HG03103 (cell line): ENCODE data around the gene DCBLD2.
"Not testable (repeated sequence)": the region's sequence is repeated elsewhere in the genome, so short reads cannot be mapped to it uniquely, and the experiment has no call there.

ENCODE experiments used
- ATAC-seq: cut with Tn5 transposase; IDR thresholded peaks from one replicate; pipeline ENCODE4 v1.9.1; 2021; ENCODE audit warnings: low read depth; ENCODE audit not compliant: unreplicated experiment

The DCBLD2 gene

DNA sequence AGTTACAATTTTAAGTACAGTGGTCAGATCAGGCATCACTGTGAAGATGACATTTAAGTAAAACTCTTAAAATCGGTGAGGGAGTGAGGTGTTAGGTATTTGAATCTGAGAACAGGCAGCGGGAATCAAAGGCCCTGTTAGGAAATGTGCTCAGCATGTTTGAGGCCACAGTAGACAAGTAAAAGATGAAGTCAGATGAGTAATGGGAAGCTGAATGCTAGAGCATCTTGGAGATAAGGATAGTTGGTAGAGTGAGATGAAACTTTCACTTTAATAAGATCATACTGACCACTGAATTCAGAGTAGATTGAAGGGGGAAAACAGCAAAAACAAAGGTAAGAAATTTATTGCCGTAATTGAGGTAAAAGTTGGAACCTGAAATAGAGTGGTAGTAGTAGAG, 61.6 kb downstream of the DCBLD2 start:
- ATAC-seq: no peak

DNA sequence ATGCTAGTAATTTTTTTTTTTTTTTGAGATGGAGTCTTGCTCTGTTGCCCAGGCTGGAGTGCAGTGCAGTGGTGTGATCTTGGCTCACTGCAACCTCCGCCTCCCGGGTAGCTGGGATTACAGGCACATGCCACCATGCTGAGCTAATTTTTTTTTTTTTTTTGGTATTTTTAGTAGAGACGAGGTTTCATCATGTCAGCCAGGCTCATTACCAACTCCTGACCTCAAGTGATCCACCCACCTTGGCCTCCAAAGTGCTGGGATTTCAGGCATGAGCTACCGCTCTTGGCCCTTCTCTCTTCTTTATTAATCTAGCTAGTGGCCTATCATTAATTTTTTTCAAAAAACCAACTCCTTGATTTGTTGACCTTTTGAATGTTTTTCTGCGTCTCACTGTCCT, 70.4 kb downstream of the DCBLD2 start:
- ATAC-seq: not testable (repeated sequence)

DNA sequence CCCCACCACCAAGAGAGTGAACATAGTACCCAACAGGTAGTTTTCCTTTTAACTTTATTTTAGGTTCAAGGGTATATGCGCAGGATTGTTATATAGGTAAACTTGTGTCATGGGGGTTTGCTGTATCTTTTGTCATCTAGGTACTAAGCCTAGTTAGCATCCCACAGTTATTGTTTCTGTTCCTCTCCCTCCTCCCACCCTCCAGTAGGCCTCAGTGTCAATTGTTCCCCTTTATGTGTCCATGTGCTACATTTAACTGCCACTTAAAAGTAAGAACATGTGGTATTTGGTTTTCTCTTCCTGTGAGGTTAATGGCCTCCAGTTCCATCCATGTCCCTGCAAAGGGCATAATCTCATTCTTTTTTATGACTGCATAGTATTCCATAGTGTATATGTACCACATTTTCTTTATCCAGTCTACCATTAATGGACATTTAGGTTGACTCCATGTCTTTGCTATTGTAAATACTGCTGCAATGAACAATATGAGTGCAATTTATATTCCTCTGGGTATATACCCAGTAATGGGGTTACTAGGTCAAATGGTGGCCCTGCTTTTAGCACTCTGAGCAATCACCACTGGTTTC, 72.2 kb downstream of the DCBLD2 start:
- no peak for ATAC-seq

DNA sequence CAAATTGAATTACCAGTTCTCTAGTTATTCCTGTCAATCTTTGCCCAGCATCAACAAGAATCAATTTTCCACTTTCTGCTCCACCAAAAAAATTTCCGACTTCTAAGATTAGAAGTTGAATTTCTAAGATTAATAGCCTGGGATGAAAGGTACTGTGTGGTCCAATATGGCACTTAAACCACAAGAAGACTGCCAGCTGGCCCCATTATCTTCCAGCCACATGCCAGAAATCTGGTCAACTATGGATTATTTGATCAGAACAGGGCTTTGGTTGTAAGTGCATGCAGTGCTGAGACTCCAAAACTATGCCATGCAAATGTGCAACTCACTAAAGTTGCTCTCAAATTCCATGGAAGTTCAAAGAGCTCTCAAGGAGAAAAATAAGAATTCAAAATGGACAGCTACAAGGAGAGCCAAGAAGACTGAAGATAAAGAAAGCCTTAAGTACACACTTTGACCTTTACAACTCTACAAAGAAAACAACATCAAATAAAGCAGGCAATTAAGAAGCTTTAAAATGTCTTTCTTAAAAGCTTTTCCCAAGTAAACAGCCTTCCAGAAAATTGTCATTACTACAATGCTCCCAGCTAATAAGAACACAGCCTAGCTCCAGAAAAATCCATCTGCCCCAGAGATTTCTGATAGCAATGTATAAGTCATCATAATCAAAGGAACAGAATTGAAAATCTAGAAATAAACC, 74.1 kb downstream of the DCBLD2 start:
- ATAC-seq: no peak

DNA sequence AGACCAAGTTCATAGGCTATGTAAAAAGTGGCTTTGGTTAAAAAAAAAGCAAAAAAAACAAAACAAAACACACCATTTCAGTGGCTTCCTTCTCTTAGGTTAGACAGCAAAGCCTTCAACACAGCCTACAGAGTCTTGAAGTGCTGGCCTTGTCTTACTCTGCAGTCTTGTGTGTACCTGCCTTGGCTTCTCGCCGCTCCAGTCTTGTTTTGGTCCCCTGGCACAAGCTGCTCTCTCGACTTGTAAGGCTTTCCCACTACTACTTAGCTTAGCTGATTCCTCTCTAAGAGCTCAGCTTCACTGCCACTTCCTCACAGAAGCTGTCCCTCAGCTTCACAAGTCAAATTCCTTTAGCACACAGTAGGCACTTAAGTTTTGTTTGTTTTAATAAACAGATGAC, 75.4 kb downstream of the DCBLD2 start:
- ATAC-seq: no peak

DNA sequence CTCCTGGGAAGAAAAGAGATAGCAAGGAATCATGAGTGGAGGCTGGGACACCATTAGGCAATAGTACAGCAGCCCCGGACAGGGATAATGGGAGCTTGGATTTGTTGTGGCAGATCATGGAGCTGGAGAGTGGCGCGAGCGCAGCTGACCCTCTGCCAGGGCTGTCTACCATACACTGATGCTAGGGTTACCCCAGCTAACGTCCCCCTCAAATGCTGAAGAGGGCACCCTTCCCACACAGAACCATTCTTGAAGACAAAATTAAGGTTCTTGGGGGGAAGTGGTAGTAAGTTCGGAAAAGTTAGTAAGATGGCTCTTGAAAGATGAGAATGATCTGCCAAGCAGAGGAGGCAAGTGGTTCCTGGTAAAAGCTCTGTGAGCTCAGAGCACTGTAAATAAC, 77.2 kb downstream of the DCBLD2 start:
- no peak for ATAC-seq

DNA sequence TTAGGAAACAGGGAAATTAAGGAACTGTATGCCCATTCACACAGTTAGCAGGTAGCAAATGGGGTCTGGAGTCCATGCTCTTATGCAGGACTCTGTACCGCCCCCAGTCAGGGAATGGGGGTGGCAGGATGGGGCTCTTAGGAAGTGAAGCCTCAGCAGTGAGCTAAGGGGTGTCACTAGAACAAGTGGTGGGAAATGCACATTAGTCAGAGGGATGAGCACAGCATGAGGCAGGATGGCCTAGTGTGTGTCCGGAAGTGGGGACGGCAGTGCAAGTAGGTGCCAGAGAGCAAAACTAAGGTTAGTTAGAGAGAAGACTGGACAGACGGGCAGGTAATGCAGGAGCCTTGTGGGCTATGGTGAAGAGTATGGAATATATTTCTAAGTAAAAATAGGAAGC, 77.7 kb downstream of the DCBLD2 start:
- no peak for ATAC-seq

DNA sequence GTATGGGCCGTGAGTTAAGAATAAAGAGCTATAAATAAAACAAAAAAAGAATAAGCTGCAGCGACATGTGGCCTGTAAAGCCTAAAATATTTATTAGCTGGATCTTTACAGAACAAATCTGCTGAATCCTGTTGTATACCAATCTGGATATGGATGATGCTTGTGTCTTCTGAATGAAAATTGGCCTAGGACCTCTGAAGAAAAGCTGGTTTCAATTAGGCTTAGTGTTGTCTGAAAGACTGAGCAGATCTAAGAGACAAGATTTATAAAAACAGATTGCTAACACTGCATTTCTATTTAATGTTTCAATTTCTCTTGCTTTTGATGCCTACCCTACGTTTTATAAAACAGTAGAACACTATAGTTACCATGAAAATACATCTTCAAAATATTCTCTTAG, 80.4 kb downstream of the DCBLD2 start:
- no peak for ATAC-seq

DNA sequence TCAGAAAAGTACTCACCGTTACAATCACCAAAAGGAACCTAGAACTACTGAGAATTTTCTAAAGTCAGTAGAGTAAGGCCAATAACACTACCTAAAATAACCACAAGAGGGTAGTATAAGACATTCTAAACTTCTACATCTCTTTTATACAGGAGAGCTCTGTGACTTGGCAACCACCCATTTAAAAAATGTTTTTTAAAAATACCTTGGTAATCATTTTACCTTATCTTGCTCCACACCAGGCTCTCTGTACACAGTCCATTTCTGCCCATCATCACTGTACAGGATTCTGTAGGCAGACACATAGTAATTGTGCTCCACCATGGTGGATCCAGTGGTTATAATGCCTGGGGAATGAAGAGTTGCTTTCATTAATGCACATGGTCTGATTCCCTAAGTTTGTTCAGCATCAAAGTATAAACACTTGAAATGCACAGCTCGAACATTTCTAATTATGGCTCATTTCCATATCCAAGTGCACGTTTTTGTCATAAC, 83.9 kb downstream of the DCBLD2 start:
- ATAC-seq: peak; percentile 81

DNA sequence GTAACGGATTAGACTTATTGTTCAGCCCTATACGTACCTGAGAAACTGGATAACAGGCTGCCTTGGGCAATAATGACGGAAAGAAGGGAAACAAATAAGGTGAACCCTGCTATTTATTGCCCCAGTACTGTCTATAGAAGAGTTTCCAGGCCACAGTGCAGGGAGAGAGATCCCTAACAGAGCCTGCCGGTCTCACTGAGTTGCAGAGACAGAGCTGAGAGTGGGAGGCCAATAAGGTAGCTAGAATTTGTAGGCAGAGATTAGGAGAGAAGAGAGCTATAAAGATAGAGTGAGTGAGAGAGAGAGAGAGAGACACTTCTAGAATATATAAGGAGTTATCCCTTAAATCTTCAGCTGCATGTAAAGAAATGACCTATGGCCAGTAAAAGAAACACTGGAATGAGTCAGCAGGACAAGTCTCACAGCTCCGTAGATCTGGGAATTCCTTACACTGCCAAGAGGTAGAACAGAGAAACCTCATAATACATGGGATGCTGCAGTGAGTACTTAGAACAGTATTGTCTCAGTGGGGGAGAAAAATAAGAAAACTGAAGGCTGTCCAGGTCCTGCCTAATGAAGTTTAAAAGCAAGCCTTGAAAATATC, 86.6 kb downstream of the DCBLD2 start:
- no peak for ATAC-seq

DNA sequence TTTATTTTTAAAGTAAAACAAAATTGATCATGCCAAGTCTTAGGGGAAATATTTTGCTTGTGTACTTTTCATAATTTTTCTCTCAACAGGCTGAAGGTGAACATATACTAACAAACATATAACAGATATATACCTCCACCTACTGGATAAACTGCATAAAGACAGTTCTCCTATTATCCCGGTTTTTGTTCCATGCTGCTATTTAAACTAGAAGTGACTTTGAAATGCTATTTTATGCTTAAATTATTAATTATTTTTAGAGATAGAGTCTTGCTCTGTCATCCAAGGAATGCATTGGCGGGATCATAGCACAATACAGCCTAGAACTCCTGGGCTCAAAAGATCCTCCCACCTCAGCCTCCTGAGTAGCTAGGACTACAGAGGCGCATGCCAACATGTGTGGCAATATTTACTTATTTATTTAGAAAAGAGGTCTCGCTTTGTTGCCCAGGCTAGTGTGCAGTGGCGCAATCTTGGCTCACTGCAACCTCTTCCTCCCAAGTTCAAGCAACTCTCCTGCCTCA, 88.6 kb downstream of the DCBLD2 start:
- no peak for ATAC-seq

DNA sequence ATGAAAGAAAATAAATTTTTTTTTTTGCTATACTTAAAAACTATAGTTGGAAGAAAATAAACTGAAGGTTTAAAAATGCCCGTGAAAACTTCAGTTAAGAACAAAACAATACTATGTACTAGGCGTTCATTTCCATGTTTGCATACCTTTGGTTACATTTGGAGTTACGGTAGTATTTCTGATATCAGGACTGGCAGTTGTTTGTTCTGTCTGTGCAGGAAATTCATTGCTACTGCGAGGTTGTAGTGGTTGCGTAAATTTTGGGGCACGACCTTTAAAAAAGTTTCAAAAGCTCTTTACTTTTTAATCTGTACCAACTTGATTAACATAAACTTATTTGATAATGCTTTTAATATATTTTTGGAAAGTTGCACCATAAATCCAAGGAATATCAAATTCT, 90.4 kb downstream of the DCBLD2 start:
- ATAC-seq: no peak

DNA sequence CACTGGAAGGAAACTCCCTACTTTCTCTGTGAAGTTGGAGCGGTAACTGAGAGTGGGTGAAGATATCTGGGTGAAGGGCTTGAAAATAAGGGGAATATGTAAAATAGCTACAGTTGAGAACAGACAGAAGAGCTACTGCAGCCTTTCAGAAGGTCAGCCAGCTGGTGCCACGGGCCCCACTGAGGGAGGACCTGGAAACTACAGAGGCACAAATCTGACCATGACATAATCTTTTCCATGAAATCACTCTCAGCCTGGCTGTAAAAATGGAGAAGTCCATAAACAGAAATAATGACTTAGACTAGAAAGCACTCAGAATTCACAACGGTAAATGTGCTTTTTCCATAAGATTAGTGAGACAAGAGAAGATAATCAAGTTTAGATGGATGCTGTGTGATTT, 91.9 kb downstream of the DCBLD2 start:
- no peak for ATAC-seq

DNA sequence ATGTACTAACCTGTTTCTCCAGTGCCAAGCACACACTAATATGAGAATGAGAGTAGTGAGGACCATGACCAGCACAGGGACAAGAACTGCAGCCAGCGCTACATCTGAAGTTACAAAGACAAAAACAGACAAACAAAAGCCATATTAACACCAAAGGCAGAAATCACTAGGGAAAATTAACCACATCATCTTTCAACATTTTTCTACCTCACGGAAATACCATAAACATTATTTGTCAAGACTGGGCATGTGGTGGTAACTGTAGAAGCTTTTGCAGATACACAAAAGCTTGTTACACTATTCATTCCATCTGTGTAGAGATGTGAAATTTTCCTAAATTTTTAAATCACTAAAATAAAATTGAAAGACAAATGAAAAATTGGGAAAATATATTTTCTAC, 93.4 kb downstream of the DCBLD2 start:
- no peak for ATAC-seq

DNA sequence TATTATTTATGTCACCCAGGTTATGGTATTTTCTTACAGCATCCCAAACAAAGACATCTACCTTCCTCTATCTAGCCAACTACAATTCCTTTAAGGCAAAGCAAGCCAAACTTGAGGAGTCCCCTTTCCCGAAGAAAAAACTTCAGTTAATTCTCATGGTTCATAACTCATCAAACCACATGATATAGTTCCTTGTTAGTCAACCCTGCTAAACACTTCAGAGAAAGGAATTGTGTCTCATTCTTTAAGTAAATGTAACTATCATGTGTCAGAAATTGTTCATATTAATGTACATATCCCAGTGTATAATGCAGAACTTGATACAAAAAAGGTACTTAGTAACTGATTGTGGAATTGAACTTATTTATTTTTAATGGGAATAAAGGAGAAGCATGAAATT, 93.9 kb downstream of the DCBLD2 start:
- ATAC-seq: no peak

DNA sequence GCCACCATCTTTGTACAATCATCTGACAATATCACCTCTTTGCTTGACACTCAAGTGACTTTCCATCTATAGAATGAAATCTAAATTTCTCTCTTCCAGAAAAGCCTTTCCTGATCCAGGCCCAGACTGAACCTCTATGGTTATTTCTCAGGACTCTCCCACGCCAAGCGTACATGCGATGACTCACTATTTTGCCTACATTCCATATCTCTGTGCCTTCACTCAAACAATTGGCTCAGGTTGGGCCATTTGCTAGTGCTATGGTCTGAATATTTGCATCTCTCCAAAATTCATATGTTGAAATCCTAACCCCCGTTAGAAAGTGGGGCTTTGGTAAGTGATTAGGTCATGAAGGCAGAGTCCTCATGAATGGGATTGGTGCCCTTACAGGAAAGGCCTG, 94.5 kb downstream of the DCBLD2 start:
- ATAC-seq: no peak

DNA sequence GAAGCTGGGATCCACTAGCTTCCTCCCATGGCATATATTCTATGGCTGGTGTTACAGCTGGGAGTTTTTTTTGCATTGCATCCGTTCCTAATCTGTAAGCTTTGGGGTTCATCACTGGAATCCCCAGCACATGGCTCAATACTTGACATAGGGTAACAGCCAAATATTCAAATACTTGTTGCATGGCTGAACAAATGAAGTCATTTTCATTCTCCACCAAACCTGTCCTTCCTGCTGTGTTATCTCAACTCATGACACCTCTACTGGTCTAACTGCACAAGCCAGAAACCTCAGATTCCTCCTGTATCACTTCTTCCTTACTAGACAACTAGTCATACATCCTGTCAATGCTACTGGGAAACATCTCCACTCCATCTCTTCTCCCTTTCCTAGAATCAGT, 95.0 kb downstream of the DCBLD2 start:
- no peak for ATAC-seq

DNA sequence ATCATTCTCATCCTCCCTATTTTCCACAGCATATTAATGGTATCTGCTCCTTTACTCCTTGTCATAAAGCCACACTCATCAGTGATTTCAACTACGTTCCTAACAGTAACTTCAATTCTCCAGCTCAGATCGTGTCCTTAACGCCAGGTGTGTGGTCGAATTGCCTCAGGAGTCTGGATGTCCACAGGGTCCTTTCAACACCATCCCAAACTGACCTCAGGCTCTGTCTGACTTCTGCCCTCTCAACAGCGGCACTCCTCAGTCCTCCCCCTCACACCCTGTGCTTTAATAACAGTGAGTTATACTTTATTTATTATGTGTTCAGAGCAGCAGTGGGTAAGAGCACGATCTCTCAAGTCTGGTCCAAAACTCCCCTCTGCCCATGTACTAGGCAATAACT, 95.9 kb downstream of the DCBLD2 start:
- no peak for ATAC-seq

DNA sequence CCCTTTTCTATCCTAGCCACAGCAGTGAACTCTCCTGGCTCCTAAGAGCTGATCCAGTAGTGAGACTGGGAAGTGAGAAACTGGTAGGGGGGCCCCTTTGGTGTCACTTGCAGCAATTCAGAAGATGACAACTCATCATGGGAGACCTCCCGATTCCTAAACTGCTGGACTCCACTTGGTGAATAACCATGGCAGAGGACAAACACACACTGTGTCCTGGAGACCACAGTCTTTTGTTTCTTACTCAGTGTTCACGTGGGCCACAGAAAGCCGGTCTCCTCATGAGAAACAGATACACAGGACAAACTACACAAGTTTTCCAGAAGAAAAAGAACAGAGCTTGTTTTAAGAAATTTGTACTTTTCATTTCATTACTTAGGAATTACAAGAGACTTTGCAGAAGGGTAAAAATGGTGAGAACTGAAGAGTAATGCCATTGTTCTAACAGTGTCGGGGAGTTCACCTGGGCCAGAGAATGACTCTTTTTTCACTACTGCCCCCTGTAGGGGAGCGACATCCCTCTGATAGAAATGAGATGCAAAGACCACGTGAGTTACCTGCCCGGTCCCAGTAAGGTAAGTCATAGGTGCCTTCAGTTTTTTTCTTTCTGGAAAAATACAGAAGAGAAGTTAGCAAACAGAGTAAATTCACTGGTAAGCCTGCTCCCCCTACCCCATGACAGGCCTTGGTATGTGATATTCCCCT, 100.3 kb downstream of the DCBLD2 start:
- no peak for ATAC-seq

DNA sequence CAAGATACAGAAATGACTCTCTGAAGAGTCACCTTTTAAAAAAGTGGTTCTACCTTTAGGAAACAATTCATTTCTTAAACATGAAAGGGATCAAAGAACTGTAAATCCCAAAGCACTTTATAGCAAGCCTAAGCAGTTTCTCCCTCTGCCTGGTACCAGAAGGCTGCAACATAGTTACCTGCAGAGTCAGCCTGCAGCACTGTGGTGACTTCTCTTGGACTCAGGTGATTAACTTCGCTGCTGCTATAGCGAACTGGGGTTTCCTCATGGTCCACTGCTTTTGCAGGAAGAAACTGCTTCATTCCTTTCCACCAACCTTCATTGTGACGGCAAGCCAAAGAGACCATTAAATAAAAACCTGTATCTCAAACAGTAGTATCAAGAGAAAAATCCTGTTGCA, 101.1 kb downstream of the DCBLD2 start:
- ATAC-seq: no peak

DNA sequence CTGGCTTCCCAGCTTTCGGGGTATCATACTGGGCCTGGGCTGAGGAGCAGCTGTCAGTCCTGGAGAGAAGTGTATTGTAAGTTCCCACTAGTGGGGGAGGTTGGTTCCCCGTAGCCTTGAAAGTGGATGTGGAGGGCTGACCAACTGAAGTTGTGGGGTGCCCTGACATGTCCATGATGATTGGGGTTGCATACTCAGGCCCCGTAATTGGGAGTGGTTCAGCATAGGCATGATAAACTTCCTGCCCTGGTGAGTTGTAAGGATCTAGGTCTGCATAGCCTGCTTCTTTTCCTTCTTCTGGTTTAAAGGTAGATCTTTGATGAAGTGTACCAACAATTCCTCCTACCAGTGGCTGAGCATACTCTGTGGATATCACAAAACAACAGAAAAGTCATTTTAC, 102.0 kb downstream of the DCBLD2 start:
- ATAC-seq: no peak
